ENCODE results near the gene BRSK2. TPM values are rescaled to one million over a fixed set of nuclear protein-coding genes. Genes with fewer than 3 reads are reported as not detected.
"Not testable (repeated sequence)": the region's sequence is repeated elsewhere in the genome, so short reads cannot be mapped to it uniquely, and the experiment has no call there.

Gene BRSK2
- 49.2 and 53.2 TPM in 2 replicates for total RNA-seq
- long read RNA-seq = 0 reads

- peaks cover 3% of the 10 kb centered on the region for H3K9me3 Mint-ChIP-seq (ENCODE audit: low read depth)
- H3K36me3 Mint-ChIP-seq (ENCODE audit: insufficient read depth) = peaks cover 2% of the 10 kb centered on the region
- peaks cover 9% of the 10 kb centered on the region for H3K4me1 Mint-ChIP-seq (ENCODE audit: low read depth)
- TF ChIP-seq CTCF (IDR thresholded peaks at IDR 0.05; ENCODE audit: unreplicated experiment) = no peak
- no peak within 1 kb of the TSS for H3K27ac Mint-ChIP-seq
- H3K27me3 Mint-ChIP-seq = peaks cover 17% of the 10 kb centered on the region
- no peak for DNase-seq (ENCODE audit: low spot score, unreplicated experiment)
- H3K4me3 Mint-ChIP-seq (ENCODE audit: low read depth) = peak within 1 kb of the TSS; percentile 78
Observed at GRCh38 chr11:1389932-1390568, at the start of gene BRSK2. TSS of gene BRSK2 (plus strand) at chr11:1389934. CDS start at chr11:1390285, 351 bp downstream.

- H3K4me1 Mint-ChIP-seq (ENCODE audit: low read depth) = peaks cover 6% of the 10 kb centered on the region
- no peaks in the 10 kb centered on the region for H3K36me3 Mint-ChIP-seq (ENCODE audit: insufficient read depth)
- peaks cover 16% of the 10 kb centered on the region for H3K27me3 Mint-ChIP-seq
- TF ChIP-seq CTCF (IDR thresholded peaks at IDR 0.05; ENCODE audit: unreplicated experiment) = no peak
- no peaks in the 10 kb centered on the region for H3K9me3 Mint-ChIP-seq (ENCODE audit: low read depth)
- no peak for DNase-seq (ENCODE audit: low spot score, unreplicated experiment)
- no peak overlapping the region for H3K4me3 Mint-ChIP-seq (ENCODE audit: low read depth)
- no peak overlapping the region for H3K27ac Mint-ChIP-seq
Observed at GRCh38 chr11:1340111-1340510, 49.6 kb upstream of the BRSK2 start.

GRCh38 chr11:1341226-1341625 is 48.5 kb upstream of the BRSK2 start:
- H3K9me3 Mint-ChIP-seq (ENCODE audit: low read depth); H3K27ac Mint-ChIP-seq; DNase-seq (ENCODE audit: low spot score, unreplicated experiment); H3K4me1 Mint-ChIP-seq (ENCODE audit: low read depth); H3K4me3 Mint-ChIP-seq (ENCODE audit: low read depth); H3K36me3 Mint-ChIP-seq (ENCODE audit: insufficient read depth): not testable (repeated sequence)
- H3K27me3 Mint-ChIP-seq = peaks cover 12% of the 10 kb centered on the region

GRCh38 chr11:1341928-1342524 is 47.7 kb upstream of the BRSK2 start:
- no peak for DNase-seq (ENCODE audit: low spot score, unreplicated experiment)
- TF ChIP-seq CTCF (IDR thresholded peaks at IDR 0.05; ENCODE audit: unreplicated experiment) = no peak
- Mint-ChIP-seq H3K36me3 (ENCODE audit: insufficient read depth) (no peaks in the 10 kb centered on the region), H3K27ac (no peak overlapping the region), H3K27me3 (peaks cover 12% of the 10 kb centered on the region), H3K9me3 (ENCODE audit: low read depth) (no peaks in the 10 kb centered on the region), H3K4me1 (ENCODE audit: low read depth) (no peaks in the 10 kb centered on the region), H3K4me3 (ENCODE audit: low read depth) (no peak overlapping the region)

GRCh38 chr11:1342946-1343345 is 46.8 kb upstream of the BRSK2 start:
- Mint-ChIP-seq H3K4me1 (ENCODE audit: low read depth) (no peaks in the 10 kb centered on the region), H3K4me3 (ENCODE audit: low read depth) (no peak overlapping the region), H3K27me3 (peaks cover 12% of the 10 kb centered on the region), H3K9me3 (ENCODE audit: low read depth) (no peaks in the 10 kb centered on the region), H3K27ac (no peak overlapping the region), H3K36me3 (ENCODE audit: insufficient read depth) (no peaks in the 10 kb centered on the region)
- TF ChIP-seq CTCF (IDR thresholded peaks at IDR 0.05; ENCODE audit: unreplicated experiment) = no peak
- DNase-seq (ENCODE audit: low spot score, unreplicated experiment) = no peak

Data from progenitor cell of endocrine pancreas (in vitro differentiated cells).